ENCODE results near the gene GLIPR1L1. TPM values are rescaled to one million over a fixed set of nuclear protein-coding genes. Genes with fewer than 3 reads are reported as not detected.

GLIPR1L1 gene
- total RNA-seq, 2 experiments from 2014 or later: not detected

GRCh38 chr12:75294797-75295196 lies 39.7 kb upstream of the GLIPR1L1 start:
- TF ChIP-seq CTCF (IDR thresholded peaks at IDR 0.05): no peak
- CTCF ChIA-PET: no interaction called here
- POLR2A ChIA-PET: no interaction called here
- Mint-ChIP-seq H3K27ac (no peak overlapping the region), H3K36me3 (ENCODE audit: low read depth) (no peaks in the 10 kb centered on the region), H3K9me3 (no peaks in the 10 kb centered on the region), H3K4me1 (ENCODE audit: low read depth) (no peaks in the 10 kb centered on the region), H3K4me3 (no peak overlapping the region), H3K27me3 (no peaks in the 10 kb centered on the region)
- intact Hi-C loops (cut with micrococcal nuclease): no loop called here
- no peak for DNase-seq
- no peak for ATAC-seq

- H3K27ac Mint-ChIP-seq: no peak overlapping the region
- H3K9me3 Mint-ChIP-seq: no peaks in the 10 kb centered on the region
- H3K4me1 Mint-ChIP-seq (ENCODE audit: low read depth): no peaks in the 10 kb centered on the region
- DNase-seq (no peak), ATAC-seq (no peak)
- H3K27me3 Mint-ChIP-seq: no peaks in the 10 kb centered on the region
- no peak overlapping the region for H3K4me3 Mint-ChIP-seq
- H3K36me3 Mint-ChIP-seq (ENCODE audit: low read depth): no peaks in the 10 kb centered on the region
- intact Hi-C loops (cut with micrococcal nuclease): no loop called here
- ChIA-PET CTCF (no interaction called here), POLR2A (no interaction called here)
- no peak for TF ChIP-seq CTCF (IDR thresholded peaks at IDR 0.05)
These were observed 32.2 kb upstream of the GLIPR1L1 start for GRCh38 chr12:75302225-75302624.

GRCh38 chr12:75302781-75303180 lies 31.7 kb upstream of the GLIPR1L1 start:
- ChIA-PET POLR2A (no interaction called here), CTCF (no interaction called here)
- H3K27me3 Mint-ChIP-seq: no peaks in the 10 kb centered on the region
- DNase-seq (no peak), ATAC-seq (no peak)
- H3K4me1 Mint-ChIP-seq (ENCODE audit: low read depth): no peaks in the 10 kb centered on the region
- H3K36me3 Mint-ChIP-seq (ENCODE audit: low read depth): no peaks in the 10 kb centered on the region
- intact Hi-C loops (cut with micrococcal nuclease): no loop called here
- H3K27ac Mint-ChIP-seq: no peak overlapping the region
- TF ChIP-seq CTCF (IDR thresholded peaks at IDR 0.05): no peak
- H3K9me3 Mint-ChIP-seq: no peaks in the 10 kb centered on the region
- H3K4me3 Mint-ChIP-seq: no peak overlapping the region

GRCh38 chr12:75305412-75306332 lies 28.8 kb upstream of the GLIPR1L1 start:
- intact Hi-C loops (cut with micrococcal nuclease): no loop called here
- ATAC-seq (no peak), DNase-seq (no peak)
- ChIA-PET POLR2A (no interaction called here), CTCF (no interaction called here)
- H3K4me3 Mint-ChIP-seq: no peak overlapping the region
- no peak for TF ChIP-seq CTCF (IDR thresholded peaks at IDR 0.05)
- H3K9me3 Mint-ChIP-seq: no peaks in the 10 kb centered on the region
- H3K36me3 Mint-ChIP-seq (ENCODE audit: low read depth): no peaks in the 10 kb centered on the region
- H3K4me1 Mint-ChIP-seq (ENCODE audit: low read depth): no peaks in the 10 kb centered on the region
- H3K27me3 Mint-ChIP-seq: no peaks in the 10 kb centered on the region
- H3K27ac Mint-ChIP-seq: no peak overlapping the region

GRCh38 chr12:75308279-75308678 lies 26.2 kb upstream of the GLIPR1L1 start:
- Mint-ChIP-seq H3K4me3 (no peak overlapping the region), H3K9me3 (no peaks in the 10 kb centered on the region), H3K27ac (no peak overlapping the region), H3K4me1 (ENCODE audit: low read depth) (no peaks in the 10 kb centered on the region), H3K27me3 (no peaks in the 10 kb centered on the region), H3K36me3 (ENCODE audit: low read depth) (no peaks in the 10 kb centered on the region)
- DNase-seq (no peak), ATAC-seq (no peak)
- intact Hi-C loops (cut with micrococcal nuclease): no loop called here
- ChIA-PET CTCF (no interaction called here), POLR2A (no interaction called here)
- no peak for TF ChIP-seq CTCF (IDR thresholded peaks at IDR 0.05)

Data from activated CD8-positive, alpha-beta T cell treated with anti-CD3 and anti-CD28 coated beads for 36 hours (primary cell).